HepG2 (cell line): ENCODE data around the gene POLR2B. TPM values are rescaled to one million over a fixed set of nuclear protein-coding genes. Genes with fewer than 3 reads are reported as not detected.

Experiments used
- CC2D1A ChIP-seq: sonication (generic); formaldehyde crosslinking; IDR thresholded peaks from 2 replicates; pipeline ENCODE4 v1.8.1; 2023; ENCODE audit warnings: mild to moderate bottlenecking, missing genetic modification reagents
- FOXO1 ChIP-seq: sonication (generic); formaldehyde crosslinking; IDR thresholded peaks from 2 replicates; pipeline ENCODE4 v1.4.0; 2020; ENCODE audit warnings: missing genetic modification reagents
- HIVEP1 ChIP-seq: sonication (generic); formaldehyde crosslinking; IDR thresholded peaks from 2 replicates; pipeline ENCODE4 v1.4.0; 2020; ENCODE audit warnings: mild to moderate bottlenecking, missing genetic modification reagents
- MEF2D ChIP-seq: sonication (generic); formaldehyde crosslinking; IDR thresholded peaks from 2 replicates; pipeline ENCODE4 v1.5.1; 2020; ENCODE audit warnings: mild to moderate bottlenecking, missing genetic modification reagents
- PAX8 ChIP-seq: sonication (generic); formaldehyde crosslinking; IDR thresholded peaks from 2 replicates; pipeline ENCODE4 v1.8.0; 2022; ENCODE audit warnings: mild to moderate bottlenecking, missing genetic modification reagents, borderline replicate concordance
- PHF21A ChIP-seq: sonication (generic); formaldehyde crosslinking; IDR thresholded peaks from 2 replicates; pipeline ENCODE4 v1.5.0; 2020; ENCODE audit warnings: mild to moderate bottlenecking, missing genetic modification reagents
- RBM39 ChIP-seq: fragments of 200-400 bp; formaldehyde crosslinking; IDR thresholded peaks from one replicate; pipeline ENCODE4 v1.6.1; 2018; ENCODE audit warnings: antibody characterized with exemption, mild to moderate bottlenecking, low read depth, low read length; ENCODE audit not compliant: poor library complexity, severe bottlenecking
- REPIN1 ChIP-seq: sonication (generic); formaldehyde crosslinking; IDR thresholded peaks from 2 replicates; pipeline ENCODE4 v1.8.0; 2022; ENCODE audit warnings: missing genetic modification reagents, low read depth, mild to moderate bottlenecking, borderline replicate concordance
- SNRNP70 ChIP-seq: fragments of 200-400 bp; formaldehyde crosslinking; IDR thresholded peaks from 2 replicates; pipeline ENCODE4 v1.6.1; 2017; ENCODE audit warnings: mild to moderate bottlenecking, low read depth, low read length, moderate library complexity
- ZBTB42 ChIP-seq: sonication (generic); formaldehyde crosslinking; IDR thresholded peaks from 2 replicates; pipeline ENCODE4 v1.5.0; 2020; ENCODE audit warnings: mild to moderate bottlenecking, missing genetic modification reagents
- ZNF263 ChIP-seq: sonication (generic); formaldehyde crosslinking; IDR thresholded peaks from 2 replicates; pipeline ENCODE4 v1.4.0; 2020; ENCODE audit warnings: missing genetic modification reagents
- ZNF550 ChIP-seq: sonication (generic); formaldehyde crosslinking; IDR thresholded peaks from 2 replicates; pipeline ENCODE4 v1.4.0; 2020; ENCODE audit warnings: mild to moderate bottlenecking, missing genetic modification reagents, borderline replicate concordance
- ZNF563 ChIP-seq: sonication (generic); formaldehyde crosslinking; IDR thresholded peaks from 2 replicates; pipeline ENCODE4 v1.8.0; 2022; ENCODE audit warnings: mild to moderate bottlenecking, moderate library complexity, missing genetic modification reagents
- polyA plus RNA-seq, 8 experiments: library from polyadenylated mRNA; depleted of rRNA in 3 of 8; stranded (reverse) in 7 of 8; unstranded in 1 of 8; fragments of >200 nt; fragmentation: Illumina TruSeq in 4 of 8; extraction: Trizol in 4 of 8; gene quantifications; 2 replicates each; pipeline versions ENCODE4 v1.2.1 to v1.2.3, GENCODE V29; 2011 to 2016; ENCODE audit warnings: low read depth in 4 of 8, missing spikeins in 1 of 8, mixed read lengths in 1 of 8; ENCODE audit not compliant: insufficient read depth in 1 of 8
- total RNA-seq, 5 experiments: library from RNA; depleted of rRNA; stranded (reverse); fragments of >200 nt; fragmentation: Illumina TruSeq; extraction: Trizol; gene quantifications; 2 replicates each; pipeline ENCODE4 v1.2.3, GENCODE V29; 2016; ENCODE audit warnings: low read depth in 1 of 5
- TF ChIP-seq, protein P1 (sequence below), 2 experiments: sonication (generic) in 1 of 2; formaldehyde crosslinking in 1 of 2; IDR thresholded peaks; 2 replicates each; pipeline versions ENCODE4 v1.4.0 to v1.6.1; 2016 to 2020; ENCODE audit warnings: borderline replicate concordance in 1 of 2, low read depth in 1 of 2, mild to moderate bottlenecking in 1 of 2, missing genetic modification reagents in 1 of 2
- TF ChIP-seq, protein P2 (sequence below): IDR thresholded peaks from 2 replicates; pipeline ENCODE4 v1.6.1; 2016; ENCODE audit warnings: low read depth, control low read depth
- TF ChIP-seq, protein P3 (sequence below): sonication (generic); formaldehyde crosslinking; IDR thresholded peaks from 2 replicates; pipeline ENCODE4 v1.9.0; 2021; ENCODE audit warnings: missing genetic modification reagents, mild to moderate bottlenecking, borderline replicate concordance

Gene POLR2B
- total and polyA plus RNA-seq, 2 of the 13 experiments (the other 11 are each of a cell fraction or from before 2014, with no cell fraction given): 70.6 to 116 TPM

DNA sequence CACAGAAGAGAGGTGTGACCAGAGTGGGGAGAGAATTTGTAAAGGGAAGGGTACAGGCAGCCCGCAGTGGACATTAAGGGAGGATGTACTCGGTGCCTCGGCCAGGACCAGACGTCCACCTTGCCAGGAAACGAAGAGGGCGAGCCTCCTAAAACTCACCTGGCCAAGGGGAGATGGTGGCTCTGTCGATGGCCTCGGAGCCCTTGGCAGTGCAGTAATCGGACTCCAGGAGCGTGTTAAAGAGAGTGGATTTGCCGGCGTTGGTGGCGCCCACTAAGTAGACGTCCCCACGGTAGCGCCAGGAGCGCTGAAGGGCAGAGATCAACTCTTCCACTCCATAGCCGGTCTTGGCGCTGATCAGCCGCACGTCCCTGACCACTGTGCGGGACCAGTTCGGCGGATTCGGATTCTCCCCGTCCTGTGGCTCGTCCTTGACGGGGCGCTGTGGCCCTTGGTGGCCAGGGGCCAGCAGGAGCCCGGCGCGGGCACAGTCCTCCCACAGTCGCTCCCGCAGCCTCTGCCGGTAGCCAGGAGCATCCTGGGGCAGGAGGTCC, 2.3 kb upstream of the POLR2B start (continued):
- TF ChIP-seq ZNF550: no peak
- TF ChIP-seq PAX8: no peak
- TF ChIP-seq CC2D1A (CRISPR knock-in tag): no peak
- peak; percentile 13; the same call in 1 of the 2 replicates for TF ChIP-seq ZBTB42 (CRISPR knock-in tag)
- TF ChIP-seq ZNF263 (CRISPR knock-in tag): peak; percentile 12; the same call in 1 of the 2 replicates
- TF ChIP-seq MEF2D (CRISPR knock-in tag): peak; percentile 39; the same call in 1 of the 2 replicates
- TF ChIP-seq ZNF563 (CRISPR knock-in tag): 0 out of 2 replicates have a peak, but pooled peaks have one; percentile 7
- TF ChIP-seq, protein P1, sequence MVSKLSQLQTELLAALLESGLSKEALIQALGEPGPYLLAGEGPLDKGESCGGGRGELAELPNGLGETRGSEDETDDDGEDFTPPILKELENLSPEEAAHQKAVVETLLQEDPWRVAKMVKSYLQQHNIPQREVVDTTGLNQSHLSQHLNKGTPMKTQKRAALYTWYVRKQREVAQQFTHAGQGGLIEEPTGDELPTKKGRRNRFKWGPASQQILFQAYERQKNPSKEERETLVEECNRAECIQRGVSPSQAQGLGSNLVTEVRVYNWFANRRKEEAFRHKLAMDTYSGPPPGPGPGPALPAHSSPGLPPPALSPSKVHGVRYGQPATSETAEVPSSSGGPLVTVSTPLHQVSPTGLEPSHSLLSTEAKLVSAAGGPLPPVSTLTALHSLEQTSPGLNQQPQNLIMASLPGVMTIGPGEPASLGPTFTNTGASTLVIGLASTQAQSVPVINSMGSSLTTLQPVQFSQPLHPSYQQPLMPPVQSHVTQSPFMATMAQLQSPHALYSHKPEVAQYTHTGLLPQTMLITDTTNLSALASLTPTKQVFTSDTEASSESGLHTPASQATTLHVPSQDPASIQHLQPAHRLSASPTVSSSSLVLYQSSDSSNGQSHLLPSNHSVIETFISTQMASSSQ (IDR thresholded peaks at IDR 0.05; ENCODE audit: low read depth): no peak
- TF ChIP-seq, protein P1 (CRISPR knock-in tag; IDR thresholded peaks at IDR 0.05; ENCODE audit: borderline replicate concordance): no peak
- no peak for TF ChIP-seq HIVEP1 (CRISPR knock-in tag)
- no peak for TF ChIP-seq SNRNP70
- no peak for TF ChIP-seq PHF21A (CRISPR knock-in tag)
- TF ChIP-seq, protein P2, sequence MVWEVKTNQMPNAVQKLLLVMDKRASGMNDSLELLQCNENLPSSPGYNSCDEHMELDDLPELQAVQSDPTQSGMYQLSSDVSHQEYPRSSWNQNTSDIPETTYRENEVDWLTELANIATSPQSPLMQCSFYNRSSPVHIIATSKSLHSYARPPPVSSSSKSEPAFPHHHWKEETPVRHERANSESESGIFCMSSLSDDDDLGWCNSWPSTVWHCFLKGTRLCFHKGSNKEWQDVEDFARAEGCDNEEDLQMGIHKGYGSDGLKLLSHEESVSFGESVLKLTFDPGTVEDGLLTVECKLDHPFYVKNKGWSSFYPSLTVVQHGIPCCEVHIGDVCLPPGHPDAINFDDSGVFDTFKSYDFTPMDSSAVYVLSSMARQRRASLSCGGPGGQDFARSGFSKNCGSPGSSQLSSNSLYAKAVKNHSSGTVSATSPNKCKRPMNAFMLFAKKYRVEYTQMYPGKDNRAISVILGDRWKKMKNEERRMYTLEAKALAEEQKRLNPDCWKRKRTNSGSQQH (CRISPR knock-in tag): no peak
- TF ChIP-seq FOXO1 (CRISPR knock-in tag): no peak
- TF ChIP-seq RBM39: no peak
- TF ChIP-seq REPIN1 (CRISPR knock-in tag): no peak
- TF ChIP-seq, protein P3, sequence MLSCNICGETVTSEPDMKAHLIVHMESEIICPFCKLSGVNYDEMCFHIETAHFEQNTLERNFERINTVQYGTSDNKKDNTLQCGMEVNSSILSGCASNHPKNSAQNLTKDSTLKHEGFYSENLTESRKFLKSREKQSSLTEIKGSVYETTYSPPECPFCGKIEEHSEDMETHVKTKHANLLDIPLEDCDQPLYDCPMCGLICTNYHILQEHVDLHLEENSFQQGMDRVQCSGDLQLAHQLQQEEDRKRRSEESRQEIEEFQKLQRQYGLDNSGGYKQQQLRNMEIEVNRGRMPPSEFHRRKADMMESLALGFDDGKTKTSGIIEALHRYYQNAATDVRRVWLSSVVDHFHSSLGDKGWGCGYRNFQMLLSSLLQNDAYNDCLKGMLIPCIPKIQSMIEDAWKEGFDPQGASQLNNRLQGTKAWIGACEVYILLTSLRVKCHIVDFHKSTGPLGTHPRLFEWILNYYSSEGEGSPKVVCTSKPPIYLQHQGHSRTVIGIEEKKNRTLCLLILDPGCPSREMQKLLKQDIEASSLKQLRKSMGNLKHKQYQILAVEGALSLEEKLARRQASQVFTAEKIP (CRISPR knock-in tag): no peak
